ENCODE data around the gene METTL13. TPM values are rescaled to one million over a fixed set of nuclear protein-coding genes. Genes with fewer than 3 reads are reported as not detected.

METTL13 gene
- total and polyA plus RNA-seq, 2 of the 8 experiments (the other 6 are each of a cell fraction or from before 2014, with no cell fraction given), result 38.1 to 66.3 TPM

- TF ChIP-seq SP1 (IDR thresholded peaks at IDR 0.05; ENCODE audit: low read depth, low read length), result no peak
- no peak for TF ChIP-seq MAX (IDR thresholded peaks at IDR 0.05)
- no peak for TF ChIP-seq KDM1A (IDR thresholded peaks at IDR 0.05; ENCODE audit: borderline replicate concordance, low read length)
- peak; percentile 66; the same call in 1 of the 2 replicates for TF ChIP-seq RBBP5 (IDR thresholded peaks at IDR 0.05; ENCODE audit: borderline replicate concordance, low read depth, low read length)
These were observed 60.7 kb downstream of the METTL13 start (continued) for GRCh38 chr1:171841931-171842761.
